WTC11 (cell line): ENCODE data around the gene FLT4.

ENCODE experiments used
- ATF2 ChIP-seq: sonication (generic); formaldehyde crosslinking; IDR thresholded peaks from 2 replicates; pipeline ENCODE4 v1.8.1; 2022; ENCODE audit warnings: low read depth, missing genetic modification reagents, borderline replicate concordance
- FOXP4 ChIP-seq: sonication (generic); formaldehyde crosslinking; IDR thresholded peaks from 2 replicates; pipeline ENCODE4 v1.8.0; 2022; ENCODE audit warnings: mild to moderate bottlenecking, missing genetic modification reagents
- GABPB1 ChIP-seq: sonication (generic); formaldehyde crosslinking; IDR thresholded peaks from 2 replicates; pipeline ENCODE4 v1.8.1; 2023; ENCODE audit warnings: mild to moderate bottlenecking, missing genetic modification reagents

GRCh38 chr5:180670586-180671359, 21.4 kb upstream of the FLT4 start:
- TF ChIP-seq GABPB1 (CRISPR knock-in tag) (no peak), FOXP4 (CRISPR knock-in tag) (no peak), ATF2 (CRISPR knock-in tag) (no peak)
